HEK293 (cell line): ENCODE results near the gene SMIM44.

Experiments
- CTCF ChIA-PET: fragments of 350-600 bp; formaldehyde crosslinking; extraction: SDS; loops from one replicate; lab custom pipeline; 2021; ENCODE audit warnings: antibody characterized with exemption; lab: Yijun Ruan, JAX
- POLR2A ChIA-PET: fragments of 300-600 bp; formaldehyde crosslinking; extraction: SDS; loops from one replicate; lab custom pipeline; 2020; ENCODE audit warnings: antibody characterized with exemption, inconsistent platforms; lab: Yijun Ruan, JAX
- H3K27ac ChIP-seq: fragments of 200-500 bp; sonication (Bioruptor generic); 2 replicates; pipeline ENCODE4 v1.5.1; 2014; ENCODE audit warnings: low read depth, low read length, control low read depth, inconsistent platforms; ENCODE audit errors: extremely low read depth
- H3K36me3 ChIP-seq, 2 experiments: fragments of 200-500 bp in 1 of 2; sonication (Bioruptor generic) in 1 of 2; 1 replicate in 1 of 2; 2 replicates in 1 of 2; pipeline ENCODE4 v1.5.1; 2014 to 2017; ENCODE audit warnings: inconsistent platforms in 2 of 2, low read length in 2 of 2; ENCODE audit not compliant: control insufficient read depth in 2 of 2, insufficient read depth in 1 of 2
- H3K4me1 ChIP-seq: fragments of 200-500 bp; sonication (Bioruptor generic); 2 replicates; pipeline ENCODE4 v1.5.1; 2014; ENCODE audit warnings: mild to moderate bottlenecking, low read length, inconsistent platforms; ENCODE audit not compliant: control insufficient read depth, insufficient read depth
- H3K4me3 ChIP-seq: 2 replicates; pipeline ENCODE4 v1.5.1; 2011; ENCODE audit warnings: low read depth, mild to moderate bottlenecking, control low read depth, low read length, moderate library complexity
- H3K9me3 ChIP-seq: fragments of 200-500 bp; sonication (Bioruptor generic); 2 replicates; pipeline ENCODE4 v1.5.1; 2014; ENCODE audit warnings: low read depth, low read length, inconsistent platforms; ENCODE audit not compliant: control insufficient read depth, insufficient read depth
- ATF2 ChIP-seq: fragments of 450-650 bp; formaldehyde crosslinking; IDR thresholded peaks from 2 replicates; pipeline ENCODE4 v1.5.1; 2016; ENCODE audit warnings: missing biosample characterization, missing genetic modification characterization, low read depth
- HOXC10 ChIP-seq: sonication (generic); formaldehyde crosslinking; IDR thresholded peaks from 2 replicates; pipeline ENCODE4 v1.8.1; 2023; ENCODE audit warnings: mild to moderate bottlenecking, missing genetic modification reagents
- IKZF3 ChIP-seq: fragments of 450-650 bp; IDR thresholded peaks from 2 replicates; pipeline ENCODE4 v1.5.0; 2018; ENCODE audit warnings: missing biosample characterization, mild to moderate bottlenecking, missing genetic modification characterization, moderate library complexity
- KLF1 ChIP-seq: fragments of 450-650 bp; formaldehyde crosslinking; IDR thresholded peaks from 2 replicates; pipeline ENCODE4 v1.5.1; 2016; ENCODE audit warnings: missing biosample characterization, missing genetic modification characterization
- KLF8 ChIP-seq: fragments of 450-650 bp; formaldehyde crosslinking; IDR thresholded peaks from 2 replicates; pipeline ENCODE4 v1.5.1; 2016; ENCODE audit warnings: missing biosample characterization, missing genetic modification characterization
- KLF9 ChIP-seq: fragments of 450-650 bp; formaldehyde crosslinking; IDR thresholded peaks from 2 replicates; pipeline ENCODE4 v1.5.1; 2016; ENCODE audit warnings: missing biosample characterization, missing genetic modification characterization, low read depth
- MEIS1 ChIP-seq: sonication (generic); formaldehyde crosslinking; IDR thresholded peaks from 2 replicates; pipeline ENCODE4 v1.8.1; 2022; ENCODE audit warnings: missing genetic modification reagents, mild to moderate bottlenecking, borderline replicate concordance
- OSR2 ChIP-seq: fragments of 450-650 bp; formaldehyde crosslinking; IDR thresholded peaks from 2 replicates; pipeline ENCODE4 v1.5.1; 2016; ENCODE audit warnings: missing biosample characterization, missing genetic modification characterization
- SP7 ChIP-seq: fragments of 450-650 bp; formaldehyde crosslinking; IDR thresholded peaks from 2 replicates; pipeline ENCODE4 v1.5.1; 2016; ENCODE audit warnings: missing biosample characterization, missing genetic modification characterization
- ZBTB11 ChIP-seq: fragments of 450-650 bp; formaldehyde crosslinking; conservative IDR thresholded peaks from 2 replicates; pipeline ENCODE4 v1.5.1; 2016; ENCODE audit warnings: low read depth, missing biosample characterization, missing genetic modification characterization
- ZBTB6 ChIP-seq: fragments of 450-650 bp; formaldehyde crosslinking; IDR thresholded peaks from 2 replicates; pipeline ENCODE4 v1.5.1; 2017; ENCODE audit warnings: missing biosample characterization, missing genetic modification characterization
- ZFP3 ChIP-seq: fragments of 450-650 bp; formaldehyde crosslinking; IDR thresholded peaks from 2 replicates; pipeline ENCODE4 v1.5.1; 2016; ENCODE audit warnings: low read depth, missing biosample characterization, missing genetic modification characterization
- ZFP37 ChIP-seq: fragments of 450-650 bp; formaldehyde crosslinking; IDR thresholded peaks from 2 replicates; pipeline ENCODE4 v1.5.1; 2016; ENCODE audit warnings: missing biosample characterization, missing genetic modification characterization
- ZNF121 ChIP-seq: fragments of 450-650 bp; formaldehyde crosslinking; IDR thresholded peaks from 2 replicates; pipeline ENCODE4 v1.5.1; 2016; ENCODE audit warnings: missing biosample characterization, missing genetic modification characterization
- ZNF140 ChIP-seq: fragments of 450-650 bp; formaldehyde crosslinking; IDR thresholded peaks from 2 replicates; pipeline ENCODE4 v1.5.1; 2016; ENCODE audit warnings: missing biosample characterization, missing genetic modification characterization
- ZNF155 ChIP-seq: fragments of 450-650 bp; formaldehyde crosslinking; IDR thresholded peaks from 2 replicates; pipeline ENCODE4 v1.5.1; 2016; ENCODE audit warnings: missing biosample characterization, missing genetic modification characterization
- ZNF184 ChIP-seq: fragments of 450-650 bp; IDR thresholded peaks from 2 replicates; pipeline ENCODE4 v1.5.1; 2018; ENCODE audit warnings: missing biosample characterization, mild to moderate bottlenecking, missing genetic modification characterization
- ZNF24 ChIP-seq: fragments of 450-650 bp; formaldehyde crosslinking; IDR thresholded peaks from 2 replicates; pipeline ENCODE4 v1.5.1; 2016; ENCODE audit warnings: missing biosample characterization, missing genetic modification characterization
- ZNF248 ChIP-seq: fragments of 450-650 bp; formaldehyde crosslinking; IDR thresholded peaks from 2 replicates; pipeline ENCODE4 v1.5.1; 2017; ENCODE audit warnings: missing biosample characterization, missing genetic modification characterization
- ZNF302 ChIP-seq: fragments of 450-650 bp; formaldehyde crosslinking; IDR thresholded peaks from 2 replicates; pipeline ENCODE4 v1.5.1; 2016; ENCODE audit warnings: missing biosample characterization, missing genetic modification characterization, low read depth
- ZNF362 ChIP-seq: fragments of 450-650 bp; formaldehyde crosslinking; IDR thresholded peaks from 2 replicates; pipeline ENCODE4 v1.5.1; 2016; ENCODE audit warnings: missing biosample characterization, missing genetic modification characterization
- ZNF37A ChIP-seq: fragments of 450-650 bp; IDR thresholded peaks from 2 replicates; pipeline ENCODE4 v1.5.1; 2018; ENCODE audit warnings: missing biosample characterization, missing genetic modification characterization
- ZNF501 ChIP-seq: fragments of 450-650 bp; formaldehyde crosslinking; IDR thresholded peaks from 2 replicates; pipeline ENCODE4 v1.5.1; 2016; ENCODE audit warnings: missing biosample characterization, missing genetic modification characterization
- ZNF585B ChIP-seq: fragments of 450-650 bp; formaldehyde crosslinking; IDR thresholded peaks from 2 replicates; pipeline ENCODE4 v1.5.1; 2016; ENCODE audit warnings: missing biosample characterization, missing genetic modification characterization
- ZNF621 ChIP-seq: fragments of 450-650 bp; formaldehyde crosslinking; IDR thresholded peaks from 2 replicates; pipeline ENCODE4 v1.5.1; 2017; ENCODE audit warnings: missing biosample characterization, missing genetic modification characterization
- ZNF670 ChIP-seq: fragments of 450-650 bp; formaldehyde crosslinking; IDR thresholded peaks from 2 replicates; pipeline ENCODE4 v1.5.1; 2016; ENCODE audit warnings: missing biosample characterization, missing genetic modification characterization, low read depth
- ZNF830 ChIP-seq: fragments of 450-650 bp; IDR thresholded peaks from 2 replicates; pipeline ENCODE4 v1.5.0; 2018; ENCODE audit warnings: missing biosample characterization, missing genetic modification characterization, low read depth, mild to moderate bottlenecking, moderate library complexity
- ZSCAN16 ChIP-seq: fragments of 450-650 bp; formaldehyde crosslinking; IDR thresholded peaks from 2 replicates; pipeline ENCODE4 v1.5.1; 2016; ENCODE audit warnings: missing biosample characterization, missing genetic modification characterization
- ZSCAN30 ChIP-seq: fragments of 450-650 bp; IDR thresholded peaks from 2 replicates; pipeline ENCODE4 v1.5.1; 2018; ENCODE audit warnings: missing biosample characterization, mild to moderate bottlenecking, missing genetic modification characterization, moderate library complexity

SMIM44 gene

GRCh38 chr19:3501780-3502179 is 18.5 kb upstream of the SMIM44 start (continued):
- TF ChIP-seq ZNF362 (tag by site-specific recombination) (peak; percentile 64; the same call in 1 of the 2 replicates), ZNF585B (tag by site-specific recombination) (no peak), ZNF121 (0 out of 2 replicates have a peak, but pooled peaks have one; percentile 19)

GRCh38 chr19:3500429-3501101 is 17.3 kb upstream of the SMIM44 start, which contains the start of gene DOHH:
TSS of gene DOHH (minus strand) at chr19:3500674. CDS start at chr19:3496814, 3,860 bp downstream.
- Histone ChIP-seq H3K4me1 (peaks cover 2% of the 10 kb centered on the region), H3K9me3 (no peaks in the 10 kb centered on the region), H3K36me3 (peaks cover 4 to 17% of the 10 kb centered on the region in 2 experiments; a peak in 2 of 3 replicates), H3K4me3 (peak within 1 kb of the TSS; percentile 91), H3K27ac (peak within 1 kb of the TSS; percentile 84)
- POLR2A ChIA-PET, result interaction anchor here (0.6 to 1.6 kb wide), 9 partner anchors 10 to 226 kb away, joined by 3 to 7 read pairs (median 3); no protein-coding TSS in a partner anchor
- CTCF ChIA-PET, result interaction anchor here (0.7 to 1.6 kb wide), 6 partner anchors 10 to 195 kb away, joined by 3 to 11 read pairs (median 3); no protein-coding TSS in a partner anchor
- TF ChIP-seq ZNF830 (tag by site-specific recombination) (no peak), KLF8 (tag by site-specific recombination) (peak; percentile 96), KLF9 (tag by site-specific recombination) (peak; percentile 50; the same call in 1 of the 2 replicates), ZFP37 (tag by site-specific recombination) (peak; percentile 69; the same call in 1 of the 2 replicates), ZBTB11 (tag by site-specific recombination) (no peak), ATF2 (tag by site-specific recombination) (no peak), MEIS1 (CRISPR knock-in tag) (no peak), ZSCAN30 (tag by site-specific recombination) (no peak; the same call in 1 of the 2 replicates), OSR2 (tag by site-specific recombination) (no peak), ZNF24 (tag by site-specific recombination) (peak; percentile 100), IKZF3 (tag by site-specific recombination) (no peak), HOXC10 (no peak), ZNF155 (tag by site-specific recombination) (no peak), ZNF501 (tag by site-specific recombination) (peak; percentile 86; the same call in 1 of the 2 replicates), ZNF37A (no peak), ZBTB6 (no peak), ZNF184 (tag by site-specific recombination) (no peak), ZNF140 (tag by site-specific recombination) (no peak), KLF1 (tag by site-specific recombination) (peak; percentile 56; the same call in 1 of the 2 replicates), ZFP3 (tag by site-specific recombination) (no peak), ZNF621 (tag by site-specific recombination) (no peak), SP7 (peak; percentile 92), ZNF248 (no peak), ZNF670 (no peak), ZNF302 (tag by site-specific recombination) (no peak), ZSCAN16 (tag by site-specific recombination) (no peak)
